NCI-H460 (cell line): ENCODE results near the gene CWC22. TPM values are rescaled to one million over a fixed set of nuclear protein-coding genes. Genes with fewer than 3 reads are reported as not detected.
"Not testable (repeated sequence)": the region's sequence is repeated elsewhere in the genome, so short reads cannot be mapped to it uniquely, and the experiment has no call there.

ENCODE experiments used
- DNase-seq: peaks from one replicate; pipeline ENCODE4 v3.0.0-alpha.2; 2016; ENCODE audit warnings: low read depth; ENCODE audit errors: extremely low read depth
- total RNA-seq: library from RNA; depleted of rRNA; stranded (reverse); fragments of >200 nt; shearing (Covaris generic); gene quantifications from 2 replicates; pipeline ENCODE4 v1.2.3, GENCODE V29; 2014

CWC22 gene
- total RNA-seq, 1 experiment from 2014 or later = 31.7 TPM

DNA sequence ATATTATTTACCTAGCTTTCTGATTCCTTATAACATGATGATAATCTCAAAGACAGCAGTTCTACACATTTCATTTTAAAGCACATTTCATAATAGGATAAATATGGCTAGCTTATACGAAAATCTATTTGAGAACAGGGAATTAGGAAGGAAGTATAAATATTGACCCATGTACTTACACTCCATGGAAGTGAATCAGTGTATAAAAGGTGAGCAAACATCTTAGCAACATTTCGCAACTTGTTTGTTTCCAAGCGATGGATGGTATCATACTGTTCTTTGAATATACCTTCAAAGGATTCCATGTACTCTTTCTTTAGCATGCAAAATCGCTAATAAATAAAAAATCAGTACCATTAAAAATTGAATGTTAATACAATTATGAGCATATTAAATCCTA is 53.1 kb downstream of the CWC22 start:
- DNase-seq = peak; percentile 5

DNA sequence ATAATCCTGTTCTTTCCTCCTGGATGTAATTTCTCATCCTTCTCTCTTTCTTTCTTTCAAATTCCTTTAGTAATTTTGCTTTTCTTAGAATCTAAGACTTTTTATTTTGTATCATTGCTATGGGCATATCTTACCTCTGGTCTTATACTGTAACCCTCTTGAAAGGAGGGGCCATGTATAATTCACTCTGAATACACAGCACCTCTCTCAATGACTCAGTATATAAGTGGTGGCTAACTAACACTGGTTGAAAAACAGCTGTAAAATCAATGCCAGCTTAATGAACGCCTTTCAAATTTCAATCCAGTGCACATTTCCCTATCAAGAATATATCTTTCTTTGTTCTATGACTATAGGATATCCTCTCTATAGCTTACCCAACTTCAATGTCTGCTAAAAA is 53.7 kb downstream of the CWC22 start:
- DNase-seq = no peak

DNA sequence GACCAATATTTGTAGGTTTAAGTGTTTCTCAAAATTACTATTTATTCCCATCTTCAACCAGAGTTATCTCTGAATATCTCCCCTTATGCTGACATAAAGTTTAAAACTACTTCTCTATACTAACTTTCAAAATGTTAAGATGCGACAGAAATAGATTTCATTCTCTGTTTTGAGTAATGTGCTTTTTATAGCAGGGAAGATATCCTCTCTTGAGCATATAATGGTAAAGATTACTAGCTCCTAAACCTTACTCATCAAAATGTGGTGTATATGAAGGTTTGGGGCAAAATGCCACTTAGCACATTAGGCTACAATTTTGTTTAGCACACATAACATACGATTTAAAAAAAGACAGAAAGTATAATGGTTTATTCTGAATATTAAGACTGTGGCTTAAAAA is 54.4 kb downstream of the CWC22 start:
- no peak for DNase-seq

DNA sequence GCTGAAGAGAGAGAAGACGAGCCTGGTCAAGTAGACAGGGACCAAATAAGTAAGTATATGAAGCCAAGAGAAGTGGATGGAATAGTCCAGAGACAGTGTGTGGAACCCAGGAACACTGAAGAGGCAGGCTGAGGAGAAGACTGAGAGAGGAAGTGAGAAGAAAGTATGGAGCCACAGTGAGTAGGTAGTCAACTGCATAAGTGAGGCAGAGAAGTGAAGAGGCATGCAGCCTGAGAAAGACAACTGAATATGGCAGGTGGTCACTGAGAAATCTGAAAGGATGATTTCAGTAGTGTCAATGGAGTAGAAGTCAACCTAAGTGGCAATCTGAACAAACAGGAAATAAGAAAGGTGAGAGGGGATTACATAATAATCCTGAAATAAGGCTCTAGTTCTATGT is 55.4 kb downstream of the CWC22 start:
- no peak for DNase-seq

- DNase-seq = no peak
These were observed 56.7 kb downstream of the CWC22 start for GRCh38 chr2:179950391-179950790.

- no peak for DNase-seq
These were observed 57.7 kb downstream of the CWC22 start for GRCh38 chr2:179949438-179949837.

DNA sequence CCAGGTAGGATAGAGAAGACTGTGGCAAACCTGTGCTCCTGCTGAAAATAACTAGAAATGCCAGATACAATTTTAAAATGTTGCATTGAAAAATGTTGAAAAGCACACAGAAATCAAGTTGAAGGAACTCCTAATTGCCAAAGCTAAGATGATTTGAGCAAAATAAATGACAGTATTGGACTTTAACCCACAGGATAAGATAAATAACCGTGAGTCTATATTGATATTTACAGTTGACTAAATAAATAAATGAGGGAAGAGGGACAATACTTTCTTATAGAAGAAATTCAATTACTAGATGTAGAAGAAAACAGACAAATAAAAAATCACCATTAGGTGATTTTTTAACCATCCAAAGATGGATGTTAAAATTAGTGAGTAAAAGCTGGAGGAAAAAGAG is 59.0 kb downstream of the CWC22 start:
- no peak for DNase-seq

GRCh38 chr2:179946810-179947615 is 60.1 kb downstream of the CWC22 start:
- DNase-seq = no peak

DNA sequence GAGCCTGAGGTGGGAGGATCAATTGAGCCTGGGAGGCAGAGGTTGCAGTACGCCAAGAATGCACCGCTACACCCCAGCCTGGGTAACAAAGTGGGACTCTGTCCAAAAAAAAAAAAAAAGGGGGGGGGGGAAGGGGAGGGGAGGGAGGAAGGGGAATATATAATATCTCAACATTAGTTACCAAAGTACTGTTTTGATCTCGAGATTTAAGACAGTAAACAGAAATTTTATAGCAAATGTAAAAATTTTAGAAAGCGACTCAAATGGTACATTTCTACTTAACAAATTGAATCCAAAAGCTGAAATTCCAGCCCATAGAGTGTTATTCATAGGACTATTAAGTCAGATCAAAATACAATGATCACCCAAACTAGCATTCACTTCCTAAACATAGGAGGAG is 60.8 kb downstream of the CWC22 start:
- DNase-seq = no peak

DNA sequence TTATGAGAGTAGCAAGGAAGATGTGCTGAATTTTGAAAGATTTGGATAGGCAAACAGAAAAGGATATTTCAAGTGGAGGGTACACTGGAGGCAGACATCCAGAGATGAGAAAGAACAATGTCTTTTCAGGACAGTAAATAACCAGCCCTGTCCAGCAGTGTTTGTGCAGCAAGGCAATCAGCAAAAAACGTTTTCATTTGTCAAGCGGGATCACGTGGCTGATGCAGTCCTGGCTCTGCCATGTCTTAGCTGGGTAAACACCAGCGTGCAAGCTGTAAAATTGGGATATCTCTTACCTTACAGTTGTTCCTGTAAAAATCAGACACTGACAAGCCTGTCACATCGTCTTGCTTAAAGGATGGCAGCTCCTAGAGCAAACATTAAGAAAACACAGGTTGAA is 67.8 kb downstream of the CWC22 start:
- no peak for DNase-seq

- no peak for DNase-seq
These were observed 69.1 kb downstream of the CWC22 start for GRCh38 chr2:179938026-179938425.

- peak; percentile 32 for DNase-seq
These were observed 70.4 kb downstream of the CWC22 start for GRCh38 chr2:179936654-179937053.

- DNase-seq = no peak
These were observed 71.0 kb downstream of the CWC22 start for GRCh38 chr2:179936141-179936540.

DNA sequence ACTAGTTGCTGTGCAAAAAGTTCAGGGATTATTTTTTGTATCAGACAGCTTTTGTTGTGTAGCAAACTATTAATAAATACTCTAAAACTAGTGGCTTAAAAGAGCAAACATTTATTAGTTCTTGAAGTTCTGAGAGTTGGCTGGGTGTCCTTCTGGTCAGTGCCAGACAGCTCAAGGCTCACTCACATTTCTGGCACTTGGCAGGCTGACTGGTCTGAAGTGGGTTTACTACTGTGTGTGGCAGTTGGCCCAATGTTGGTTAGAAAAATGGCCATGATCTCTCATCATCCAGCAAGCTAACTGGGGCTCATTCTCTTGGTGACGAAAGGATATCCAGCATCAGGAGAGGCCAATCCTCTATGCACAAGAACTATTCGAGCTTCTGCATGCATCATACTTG is 74.3 kb downstream of the CWC22 start:
- DNase-seq = no peak

DNA sequence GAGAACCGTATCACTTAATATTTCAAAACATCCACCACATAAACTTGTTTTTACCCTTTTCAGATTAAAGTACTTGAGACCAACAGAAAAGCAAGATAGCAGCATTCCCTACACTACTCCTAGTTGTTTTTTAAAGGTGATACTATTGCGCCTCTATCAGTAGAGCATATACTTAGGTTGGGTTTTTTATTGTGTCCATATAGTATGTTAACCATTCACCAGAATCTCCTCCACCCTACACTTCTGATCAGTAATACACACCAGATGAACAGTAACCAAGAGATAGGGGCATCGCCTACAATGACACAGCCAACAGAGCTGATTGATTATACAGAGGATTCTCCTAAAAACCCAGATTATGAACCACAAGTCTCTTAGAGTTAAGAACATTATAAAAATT is 75.6 kb downstream of the CWC22 start:
- no peak for DNase-seq

DNA sequence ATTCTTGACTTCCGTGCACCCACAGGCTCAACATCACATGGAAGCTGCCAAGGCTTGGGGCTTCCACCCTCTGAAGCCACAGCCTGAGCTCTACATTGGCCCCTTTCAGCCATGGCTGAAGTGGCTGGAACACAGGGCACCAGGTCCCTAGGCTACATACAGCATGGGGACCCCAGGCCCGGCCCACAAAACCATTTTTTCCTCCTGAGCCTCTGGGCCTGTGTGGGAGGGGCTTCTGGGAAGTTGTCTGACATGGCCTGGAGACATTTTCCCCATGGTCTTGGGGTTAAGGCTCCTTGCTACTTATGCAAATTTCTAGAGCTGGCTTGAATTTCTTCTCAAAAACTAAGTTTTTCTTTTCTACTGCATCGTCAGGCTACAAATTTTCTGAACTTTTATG is 77.1 kb downstream of the CWC22 start:
- DNase-seq = not testable (repeated sequence)

- DNase-seq = no peak
These were observed 80.1 kb downstream of the CWC22 start for GRCh38 chr2:179927041-179927440.

DNA sequence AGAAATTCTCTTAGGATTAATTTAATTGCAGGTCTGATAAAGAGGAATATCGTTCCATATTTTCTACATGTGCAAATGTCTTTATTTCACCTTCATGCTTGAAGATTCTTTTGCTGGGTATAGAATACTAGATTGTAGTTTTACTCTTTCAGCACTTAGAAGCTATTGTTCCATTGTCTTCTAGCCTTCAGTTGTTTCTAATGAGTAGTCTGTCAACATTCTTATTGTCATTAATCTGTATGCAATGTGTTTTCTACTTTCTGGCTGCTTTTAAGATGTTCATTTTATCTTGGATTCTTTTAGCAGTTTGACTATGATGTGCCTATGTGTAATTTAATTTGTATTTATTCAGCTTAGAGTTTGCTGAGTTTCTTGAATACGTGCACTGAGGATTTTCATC is 81.4 kb downstream of the CWC22 start:
- DNase-seq = no peak

GRCh38 chr2:179917272-179917671 is 89.8 kb downstream of the CWC22 start:
- DNase-seq = peak; percentile 4

DNA sequence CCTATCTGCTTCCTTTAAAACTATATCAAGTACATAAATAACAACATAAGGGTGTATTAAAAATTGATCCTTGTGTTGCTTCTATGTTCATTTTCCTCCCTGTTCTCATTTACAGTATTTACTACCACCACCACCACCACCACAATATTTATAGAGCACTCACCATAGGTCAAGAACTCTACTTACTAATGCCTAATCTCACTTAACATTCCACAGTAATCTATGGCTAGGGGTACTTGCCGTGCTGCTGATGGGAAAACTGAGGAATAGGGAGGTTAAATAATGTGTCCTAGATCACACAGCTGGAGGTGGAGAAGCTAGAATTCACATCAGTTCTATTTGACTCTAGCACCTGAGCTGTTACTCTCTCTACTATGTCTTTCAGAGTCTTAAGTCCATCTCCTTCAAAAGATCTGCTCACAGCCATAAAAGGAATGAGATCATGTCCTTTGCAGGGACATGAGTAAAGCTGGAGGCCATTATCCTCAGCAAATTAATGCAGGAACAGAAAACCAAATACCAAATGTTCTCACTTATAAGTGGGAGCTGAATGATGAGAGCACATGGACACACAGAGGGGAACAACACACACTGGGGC is 91.6 kb downstream of the CWC22 start:
- no peak for DNase-seq

DNA sequence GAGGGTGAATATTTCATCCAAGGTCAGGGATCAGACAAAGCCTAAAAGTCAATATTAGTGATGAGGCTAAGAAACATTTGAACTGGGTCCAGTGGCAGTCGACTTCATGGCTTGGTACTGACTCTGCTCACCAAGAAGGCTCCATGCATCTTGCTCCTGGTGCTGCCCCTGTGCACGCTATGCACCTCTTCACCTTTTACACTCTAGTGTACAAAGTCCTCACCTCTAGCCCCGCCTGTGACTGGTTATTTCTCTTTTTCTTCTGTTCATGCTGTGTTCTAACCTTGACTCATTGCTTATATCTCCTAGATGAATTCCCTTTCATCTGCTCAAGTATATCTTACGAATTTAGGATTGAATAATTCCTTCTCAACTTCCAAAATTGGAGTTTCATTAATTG is 93.3 kb downstream of the CWC22 start:
- DNase-seq = no peak

DNA sequence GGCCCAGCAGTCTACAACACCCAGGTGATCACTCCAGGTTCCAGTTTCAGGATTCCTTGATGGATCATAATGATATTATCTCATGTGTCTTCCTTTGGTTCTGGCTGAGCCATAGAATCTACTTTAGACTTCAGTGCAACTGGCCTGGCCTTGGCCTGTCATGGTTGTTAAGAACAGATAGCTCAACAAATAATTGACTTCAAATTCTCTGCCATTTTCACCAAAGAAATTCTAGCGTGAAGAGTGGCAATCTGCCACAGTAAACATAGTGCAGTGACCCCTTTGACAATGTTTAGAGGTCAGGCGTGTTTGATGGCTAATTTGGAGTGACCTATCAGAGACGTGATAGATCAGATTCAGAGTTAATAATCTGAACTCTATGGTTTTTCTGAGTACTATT is 95.5 kb downstream of the CWC22 start:
- DNase-seq = no peak

- DNase-seq = no peak
These were observed 96.4 kb downstream of the CWC22 start for GRCh38 chr2:179910735-179911113.
